GM21381 (cell line): ENCODE data around the gene HERPUD1.
A peak's percentile ranks its signal among the peaks of the same experiment; 100 is the strongest.
"Not testable (repeated sequence)": the region's sequence is repeated elsewhere in the genome, so short reads cannot be mapped to it uniquely, and the experiment has no call there.

Experiments
- ATAC-seq: cut with Tn5 transposase; IDR thresholded peaks from one replicate; pipeline ENCODE4 v1.9.1; 2021; ENCODE audit warnings: mild to moderate bottlenecking, moderate library complexity; ENCODE audit not compliant: unreplicated experiment

The HERPUD1 gene, protein sequence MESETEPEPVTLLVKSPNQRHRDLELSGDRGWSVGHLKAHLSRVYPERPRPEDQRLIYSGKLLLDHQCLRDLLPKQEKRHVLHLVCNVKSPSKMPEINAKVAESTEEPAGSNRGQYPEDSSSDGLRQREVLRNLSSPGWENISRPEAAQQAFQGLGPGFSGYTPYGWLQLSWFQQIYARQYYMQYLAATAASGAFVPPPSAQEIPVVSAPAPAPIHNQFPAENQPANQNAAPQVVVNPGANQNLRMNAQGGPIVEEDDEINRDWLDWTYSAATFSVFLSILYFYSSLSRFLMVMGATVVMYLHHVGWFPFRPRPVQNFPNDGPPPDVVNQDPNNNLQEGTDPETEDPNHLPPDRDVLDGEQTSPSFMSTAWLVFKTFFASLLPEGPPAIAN

DNA sequence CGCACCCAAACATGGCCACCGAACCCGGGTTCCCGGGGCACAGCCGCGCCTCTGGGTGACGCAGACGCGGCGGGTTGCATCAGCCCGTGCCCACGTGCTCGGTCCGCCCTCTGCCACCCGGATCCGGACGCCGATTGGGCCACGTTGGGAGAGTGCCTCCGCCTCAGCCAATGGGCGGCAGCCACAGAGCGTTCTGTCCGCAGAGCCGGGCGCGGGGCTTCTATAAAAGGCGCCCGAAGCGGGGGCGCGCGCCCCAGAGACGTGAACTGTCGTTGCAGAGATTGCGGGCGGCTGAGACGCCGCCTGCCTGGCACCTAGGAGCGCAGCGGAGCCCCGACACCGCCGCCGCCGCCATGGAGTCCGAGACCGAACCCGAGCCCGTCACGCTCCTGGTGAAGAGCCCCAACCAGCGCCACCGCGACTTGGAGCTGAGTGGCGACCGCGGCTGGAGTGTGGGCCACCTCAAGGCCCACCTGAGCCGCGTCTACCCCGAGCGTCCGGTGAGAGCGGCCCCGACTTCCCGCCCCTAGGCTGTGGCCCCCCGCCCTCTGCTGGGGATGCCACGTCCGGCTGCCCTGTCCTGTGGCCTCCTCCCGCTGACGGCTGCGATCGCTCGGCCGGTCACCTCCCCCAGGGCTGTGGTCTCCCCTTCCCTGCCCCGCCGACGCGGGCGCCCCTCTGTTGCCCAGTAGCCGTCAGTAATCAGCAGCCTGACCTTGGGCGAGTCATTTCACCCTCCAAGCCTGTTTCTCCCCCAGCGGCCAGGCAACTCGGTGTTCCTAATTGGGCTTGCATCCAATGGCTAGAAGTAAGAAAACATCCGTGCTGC lies at the start of gene HERPUD1:
Gene HERPUD1 (plus strand): TSS at position 251 of the 829 bp plus-strand sequence. CDS start 103 bp downstream, at position 354.
- peak; percentile 85 for ATAC-seq

DNA sequence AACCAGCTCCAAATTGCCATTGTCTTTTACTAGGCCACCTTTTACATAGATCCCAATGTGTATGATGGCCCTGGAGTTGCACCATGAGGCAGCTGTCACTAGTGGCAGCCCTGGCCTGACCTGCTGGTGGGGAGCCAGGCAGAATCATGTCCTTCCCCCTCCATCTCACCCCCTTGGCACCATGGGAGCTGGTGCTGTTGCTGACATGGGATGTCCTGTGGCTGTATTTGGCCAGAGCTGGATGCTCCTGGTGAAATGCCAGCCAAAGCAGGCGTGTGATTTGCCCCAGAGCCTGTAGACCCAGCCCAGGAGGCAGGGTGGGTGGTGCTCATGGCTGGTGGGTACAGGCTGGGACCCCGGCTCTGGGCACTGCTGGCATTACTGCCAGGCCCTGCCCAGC lies 48.4 kb upstream of the HERPUD1 start:
- ATAC-seq = no peak

DNA sequence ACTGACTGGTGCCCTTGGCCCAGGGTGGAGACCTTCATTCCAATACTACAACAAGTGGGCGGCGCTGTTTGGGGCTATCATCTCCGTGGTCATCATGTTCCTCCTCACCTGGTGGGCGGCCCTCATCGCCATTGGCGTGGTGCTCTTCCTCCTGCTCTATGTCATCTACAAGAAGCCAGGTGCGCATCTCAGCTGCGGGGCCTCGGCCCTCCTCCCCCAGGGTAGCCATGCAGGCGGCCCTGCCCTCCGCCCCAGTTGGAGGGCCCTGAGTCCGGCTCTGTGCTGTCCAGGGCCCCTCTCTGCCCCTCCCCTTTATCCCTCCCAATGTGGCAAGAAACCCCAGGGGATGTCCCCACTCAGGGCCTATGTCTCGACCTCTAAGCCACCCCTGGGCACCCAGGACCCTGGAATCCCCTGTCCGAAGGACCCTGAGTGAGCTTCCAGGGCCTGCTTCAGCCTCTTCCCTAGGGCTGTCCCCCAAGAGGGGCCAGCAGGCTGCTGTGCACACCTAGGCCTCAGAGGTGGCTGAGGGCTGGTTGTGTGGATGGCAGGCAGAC lies 47.8 kb upstream of the HERPUD1 start:
- no peak for ATAC-seq

DNA sequence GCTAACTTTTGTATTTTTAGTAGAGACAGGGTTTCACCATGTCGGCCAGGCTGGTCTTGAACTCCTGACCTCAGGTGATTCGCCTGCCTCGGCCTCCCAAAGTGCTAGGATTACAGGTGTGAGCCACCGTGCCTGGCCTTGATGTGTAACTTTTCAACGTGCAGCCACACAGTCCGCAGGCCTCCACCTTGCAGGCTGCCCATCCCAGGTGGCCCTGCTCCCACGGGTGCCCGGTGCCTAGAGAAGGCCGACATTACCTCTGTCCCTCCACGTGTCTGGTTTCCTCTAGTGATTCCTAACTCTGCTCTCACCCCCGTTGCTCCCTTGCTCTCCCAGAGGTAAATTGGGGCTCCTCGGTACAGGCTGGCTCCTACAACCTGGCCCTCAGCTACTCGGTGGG lies 47.0 kb upstream of the HERPUD1 start:
- not testable (repeated sequence) for ATAC-seq

DNA sequence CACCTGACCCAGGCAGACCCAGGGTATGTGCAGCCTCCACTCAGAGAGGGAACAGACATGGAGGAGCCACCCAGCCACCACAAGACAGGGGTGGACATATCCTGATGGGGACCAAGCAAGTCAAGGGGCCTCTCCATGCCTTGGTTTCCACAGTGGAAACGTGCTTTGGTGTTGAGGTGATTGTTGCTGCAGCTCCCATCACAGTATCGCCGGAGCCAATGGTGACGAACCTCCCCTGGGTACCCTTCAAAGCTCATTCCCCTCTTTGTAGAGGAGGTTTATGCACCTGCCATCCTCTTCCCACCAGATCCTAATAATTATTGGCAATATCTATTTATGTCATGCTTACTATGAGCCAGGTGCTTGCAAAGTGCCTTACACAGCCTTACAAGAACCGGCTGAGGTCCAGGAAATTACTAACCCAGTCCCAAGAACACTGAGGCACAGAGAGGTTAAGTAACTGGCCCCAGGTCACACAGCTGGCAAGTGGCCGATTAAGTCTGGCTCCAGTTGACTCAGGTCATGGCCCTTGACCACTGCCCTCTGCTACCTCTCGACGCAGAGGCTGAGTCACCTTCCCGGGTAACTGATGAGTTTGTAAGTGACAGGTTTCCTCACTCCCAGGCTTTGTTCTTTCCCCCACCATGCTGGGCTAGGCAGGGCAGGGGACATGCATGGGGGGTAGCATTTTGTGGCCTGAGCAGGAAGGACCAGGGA lies 46.3 kb upstream of the HERPUD1 start:
- ATAC-seq = no peak

DNA sequence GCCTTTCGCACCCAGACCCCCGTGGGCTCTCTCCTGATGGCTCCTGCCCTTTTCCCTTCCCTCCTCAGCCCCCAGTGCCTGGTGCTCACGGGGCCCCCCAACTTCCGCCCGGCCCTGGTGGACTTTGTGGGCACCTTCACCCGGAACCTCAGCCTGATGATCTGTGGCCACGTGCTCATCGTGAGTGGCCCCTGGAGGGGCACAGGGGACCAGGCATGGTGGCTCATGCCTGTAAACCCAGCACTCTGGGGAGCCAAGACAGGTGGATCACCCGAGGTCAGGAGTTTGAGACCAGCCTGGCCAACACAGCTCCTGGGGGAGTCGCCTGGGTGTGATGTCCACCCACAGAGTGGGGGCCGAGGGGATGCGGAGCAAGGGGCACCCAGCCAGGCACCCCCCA lies 45.6 kb upstream of the HERPUD1 start:
- no peak for ATAC-seq

DNA sequence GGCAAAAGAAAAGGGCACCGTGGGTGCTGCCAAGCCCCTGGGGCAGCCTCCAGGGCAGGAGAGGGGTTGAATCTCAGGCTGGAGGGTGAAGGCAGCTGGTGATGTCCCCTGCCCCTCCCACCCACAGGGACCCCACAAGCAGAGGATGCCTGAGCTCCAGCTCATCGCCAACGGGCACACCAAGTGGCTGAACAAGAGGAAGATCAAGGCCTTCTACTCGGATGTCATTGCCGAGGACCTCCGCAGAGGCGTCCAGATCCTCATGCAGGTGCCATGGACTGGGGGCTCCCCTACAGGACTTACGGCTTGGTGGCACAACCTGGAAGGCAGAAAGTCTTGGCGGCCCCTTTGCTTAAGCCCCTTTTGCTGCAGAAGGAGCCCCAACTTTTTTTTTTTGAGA lies 45.1 kb upstream of the HERPUD1 start:
- ATAC-seq = no peak

DNA sequence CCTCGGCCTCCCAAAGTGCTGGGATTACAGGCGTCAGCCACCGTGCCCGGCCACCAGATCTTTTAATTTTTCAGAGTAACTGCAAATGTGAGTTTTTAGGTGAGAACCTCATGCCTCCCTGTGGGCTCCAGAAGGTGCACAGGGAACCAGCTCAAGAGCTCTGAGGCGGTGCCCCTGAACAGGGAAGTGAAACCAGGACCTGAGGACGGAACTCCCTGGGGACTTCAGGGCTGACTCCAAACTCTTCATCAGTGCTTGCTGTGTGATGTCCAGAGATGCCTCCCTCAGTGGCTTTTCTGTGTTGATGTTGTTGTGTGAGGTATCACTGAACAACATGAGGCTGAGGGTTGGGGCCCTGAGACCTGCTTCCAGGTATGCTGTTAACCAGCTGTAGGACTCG lies 43.1 kb upstream of the HERPUD1 start:
- no peak for ATAC-seq

DNA sequence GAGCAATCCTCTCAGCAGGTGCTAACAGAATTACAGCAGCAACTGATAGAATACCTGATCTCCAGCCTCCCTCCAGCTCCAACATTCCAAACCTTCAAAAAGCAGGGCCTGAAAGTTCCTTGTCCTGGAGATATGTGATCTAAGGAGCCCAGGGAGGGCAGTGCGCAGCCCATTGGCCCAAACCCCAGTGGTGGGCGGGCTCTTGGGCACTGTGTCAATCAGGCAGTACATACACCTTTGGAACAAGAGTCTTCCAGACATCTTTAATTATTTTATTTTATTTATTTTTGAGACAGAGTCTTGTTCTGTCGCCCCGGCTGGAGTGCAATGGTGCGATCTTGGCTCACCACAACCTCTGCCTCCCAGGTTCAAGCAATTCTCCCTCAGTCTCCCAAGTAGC lies 42.7 kb upstream of the HERPUD1 start:
- no peak for ATAC-seq

DNA sequence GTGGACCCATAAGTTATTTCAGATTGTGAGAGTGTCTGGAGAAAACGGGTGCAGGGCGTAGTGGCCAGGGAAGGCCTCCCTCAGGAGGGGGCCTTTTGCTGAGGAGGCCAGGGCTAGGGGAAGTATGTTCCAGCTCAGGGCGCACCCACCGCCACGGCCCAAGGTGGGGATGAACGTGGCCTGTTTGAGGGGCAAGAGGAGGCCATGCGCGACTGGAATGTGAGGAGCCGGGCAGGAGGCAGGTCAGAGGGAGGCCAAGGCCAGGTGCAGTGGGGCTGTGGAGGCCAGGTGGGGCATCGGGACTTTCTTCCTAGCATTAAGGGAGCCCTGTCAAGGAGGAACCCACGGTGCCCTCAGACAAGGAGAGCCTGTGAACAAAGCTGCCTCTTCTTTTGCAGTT lies 40.3 kb upstream of the HERPUD1 start:
- ATAC-seq = no peak

DNA sequence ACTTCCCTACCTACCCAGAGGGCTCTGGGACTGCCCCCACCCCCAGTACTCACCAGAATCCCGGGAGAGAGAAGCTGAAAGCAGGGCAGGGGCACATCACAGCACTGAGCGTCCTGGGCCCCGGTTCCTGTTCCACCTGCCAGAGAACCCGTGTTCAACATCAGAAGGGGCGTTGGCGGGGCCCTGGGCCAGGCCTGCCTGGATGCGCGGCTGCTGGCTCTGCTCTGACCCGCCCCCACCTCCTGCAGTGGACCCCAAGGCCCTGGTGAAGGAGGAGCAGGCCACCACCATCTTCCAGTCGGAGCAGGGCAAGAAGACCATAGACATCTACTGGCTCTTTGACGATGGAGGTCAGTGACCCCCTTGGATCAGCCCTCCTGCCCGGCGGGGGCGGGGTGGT lies 39.2 kb upstream of the HERPUD1 start:
- ATAC-seq = no peak

DNA sequence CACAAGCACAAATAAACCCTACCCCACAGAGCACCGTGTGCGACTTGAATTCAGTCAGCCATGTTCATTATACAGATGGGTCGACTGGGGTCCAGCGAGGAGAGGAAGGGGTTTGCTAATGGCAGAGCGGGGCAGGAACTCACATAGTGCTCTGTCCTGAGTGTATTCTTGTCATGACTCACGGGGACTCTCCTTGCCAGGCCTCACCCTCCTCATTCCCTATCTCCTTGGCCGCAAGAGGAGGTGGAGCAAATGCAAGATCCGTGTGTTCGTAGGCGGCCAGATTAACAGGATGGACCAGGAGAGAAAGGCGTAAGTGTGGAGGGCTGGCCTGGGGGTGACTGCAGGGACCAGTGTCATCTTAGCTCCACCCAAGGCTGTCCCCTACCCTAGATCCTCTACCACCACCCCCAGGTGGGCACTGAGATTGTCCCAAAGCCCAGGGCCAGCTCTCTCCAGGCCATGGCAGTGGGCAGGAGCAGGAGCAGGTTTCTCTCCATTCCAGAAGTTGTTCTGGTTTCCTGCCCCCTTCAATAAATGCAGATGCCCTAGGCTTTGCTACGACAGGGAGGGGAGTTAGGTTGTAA lies 37.5 kb upstream of the HERPUD1 start:
- ATAC-seq = no peak

DNA sequence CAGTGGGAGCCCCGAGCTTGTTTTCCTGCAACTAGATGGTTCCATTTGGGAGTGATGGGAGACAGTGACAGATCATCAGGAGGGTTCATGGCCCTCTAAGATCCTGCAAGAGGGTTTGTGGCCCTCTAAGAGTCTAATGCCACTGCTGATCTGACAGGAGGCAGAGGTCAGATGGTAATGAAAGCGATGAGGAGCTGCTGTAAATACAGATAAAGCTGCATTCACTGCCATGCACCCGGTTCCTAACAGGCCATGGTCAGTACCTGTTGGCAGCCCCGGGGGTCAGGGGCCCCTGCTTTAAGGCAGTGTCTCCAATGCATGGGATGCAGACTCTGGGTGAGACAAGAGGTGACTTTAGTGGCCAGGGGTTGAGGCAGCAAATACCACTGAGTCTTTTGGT lies 36.1 kb upstream of the HERPUD1 start:
- ATAC-seq = no peak

DNA sequence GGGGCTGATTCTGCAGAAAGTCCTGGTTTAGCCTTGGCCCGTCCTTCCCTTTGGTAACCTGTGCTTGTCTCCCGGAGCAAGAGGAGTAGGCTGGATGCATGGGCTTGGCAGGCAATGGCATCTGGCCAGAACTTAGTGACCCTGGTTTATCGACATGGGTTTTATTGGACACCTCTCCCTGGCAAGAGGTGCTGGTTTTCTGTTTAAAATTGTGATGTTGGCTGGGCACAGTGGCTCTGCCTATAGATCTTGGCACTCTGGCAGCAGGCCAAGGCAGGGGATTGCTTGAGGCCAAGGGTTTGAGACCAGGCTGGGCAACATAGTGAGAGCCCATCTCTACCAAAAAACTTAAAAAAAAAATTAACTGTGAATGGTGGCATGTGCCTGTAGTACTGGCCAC lies 35.7 kb upstream of the HERPUD1 start:
- no peak for ATAC-seq

DNA sequence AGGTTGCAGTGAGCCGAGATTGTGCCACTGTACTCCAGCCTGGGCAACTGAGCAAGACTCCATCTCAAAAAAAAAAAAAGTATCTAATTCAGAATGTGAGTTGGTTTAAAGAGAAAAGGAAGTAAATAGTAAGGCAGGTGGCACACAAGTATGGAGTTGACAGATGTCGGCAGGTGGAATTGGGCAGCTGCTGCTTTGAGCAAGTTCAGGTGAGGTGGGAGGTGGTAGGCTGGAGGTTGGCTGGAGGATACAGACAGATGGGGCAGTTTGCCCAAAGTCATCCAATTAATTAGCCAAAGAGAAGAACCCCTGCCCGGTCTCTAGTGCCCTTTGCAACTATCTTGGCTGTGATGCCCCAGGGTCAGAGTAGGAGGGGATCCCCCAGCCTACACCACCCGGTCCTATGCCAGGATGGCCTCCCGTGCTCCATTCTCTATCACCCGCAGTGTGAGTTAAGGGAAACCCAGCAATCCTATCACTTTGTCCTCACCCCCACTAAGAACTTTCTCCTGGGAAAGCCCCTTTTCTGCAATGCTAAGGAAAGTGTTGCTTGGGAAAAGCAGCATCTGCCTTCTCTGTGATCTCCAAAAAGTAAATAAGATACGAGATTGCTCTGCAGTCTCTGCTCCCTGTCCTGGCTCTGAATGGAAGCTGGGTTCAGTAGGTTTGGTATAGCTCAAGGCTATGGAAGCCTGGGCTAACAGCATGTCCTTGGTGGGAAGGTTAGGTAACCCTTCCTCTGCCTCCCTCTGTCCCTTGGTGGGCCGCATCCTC lies 34.7 kb upstream of the HERPUD1 start:
- no peak for ATAC-seq

DNA sequence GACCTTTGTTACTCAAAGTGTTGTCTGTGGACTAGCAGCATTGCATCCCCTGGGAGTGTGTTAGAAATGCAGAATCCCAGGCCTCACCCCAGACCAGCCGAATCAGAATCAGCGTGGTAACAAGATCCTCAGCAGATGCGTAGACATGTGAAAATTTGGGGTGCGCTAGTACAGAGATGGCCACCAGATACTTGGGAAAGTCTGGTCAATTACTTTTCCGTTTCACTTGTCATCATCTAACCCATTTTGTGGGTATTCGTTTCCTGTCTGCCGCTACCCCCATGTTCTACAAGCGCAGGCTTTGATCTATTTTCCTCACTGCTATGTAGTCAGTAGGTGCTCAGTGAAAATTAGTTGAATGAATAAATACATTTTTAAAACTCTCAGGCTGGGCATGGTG lies 33.1 kb upstream of the HERPUD1 start:
- ATAC-seq = no peak

DNA sequence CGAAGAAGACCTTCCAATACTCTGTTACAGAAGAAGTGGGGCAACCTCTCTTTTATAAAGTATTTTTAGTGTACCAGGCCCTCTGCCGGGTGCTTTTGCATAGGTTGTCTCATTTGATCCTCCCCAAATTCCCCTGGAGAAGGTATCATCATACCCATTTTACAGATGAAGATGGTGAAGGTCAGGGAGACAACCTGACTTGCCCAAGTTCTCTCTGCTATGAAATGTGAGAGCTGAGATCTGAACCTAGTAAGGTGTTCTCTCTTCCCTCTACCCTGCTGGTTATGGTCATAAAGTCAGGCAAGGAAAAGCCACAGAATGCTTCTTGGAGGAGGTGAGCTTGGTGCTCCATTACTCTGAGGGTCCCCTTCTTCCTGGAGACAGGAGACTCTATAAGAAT lies 28.1 kb upstream of the HERPUD1 start:
- no peak for ATAC-seq

DNA sequence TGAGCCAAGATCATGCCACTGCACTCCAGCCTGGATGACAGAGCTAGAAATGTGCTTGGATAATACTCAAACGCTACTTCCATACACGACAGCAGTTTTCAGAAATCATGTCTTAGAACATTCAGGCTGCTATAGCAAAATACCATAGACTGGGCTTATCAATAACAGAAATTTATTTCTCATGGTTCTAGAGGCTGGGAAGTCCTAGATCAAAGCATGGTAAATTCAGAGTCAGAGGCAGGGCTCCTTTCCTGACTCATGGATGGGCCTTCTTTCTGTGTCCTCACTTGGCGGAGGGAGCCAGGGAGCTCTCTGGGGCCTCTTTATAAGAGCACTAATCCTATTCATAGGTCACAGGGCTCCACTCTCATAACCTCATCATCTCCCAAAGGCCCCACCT lies 24.5 kb upstream of the HERPUD1 start:
- ATAC-seq = no peak

DNA sequence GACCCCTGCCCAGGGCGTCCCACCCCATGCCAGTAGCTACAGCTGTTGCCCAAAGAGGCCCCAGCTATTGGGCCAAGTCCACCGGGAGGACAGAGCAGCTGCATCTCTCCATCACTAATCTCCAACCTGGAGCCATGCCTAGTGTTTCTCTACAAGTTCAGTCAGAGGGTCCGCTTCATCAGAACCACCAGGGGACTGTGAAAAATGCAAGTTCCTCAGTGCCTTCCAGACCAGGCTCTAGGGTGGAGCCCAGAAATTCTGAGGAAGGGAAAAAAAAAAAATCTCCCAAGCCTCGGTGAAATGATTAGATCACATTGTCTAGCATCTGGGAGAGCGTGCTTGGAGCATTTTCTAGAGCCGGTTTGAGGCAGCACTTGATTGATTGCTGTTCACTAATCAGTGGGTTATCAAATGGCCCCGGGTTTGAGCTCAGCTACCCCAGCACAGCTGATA lies 22.4 kb upstream of the HERPUD1 start:
- ATAC-seq = no peak

DNA sequence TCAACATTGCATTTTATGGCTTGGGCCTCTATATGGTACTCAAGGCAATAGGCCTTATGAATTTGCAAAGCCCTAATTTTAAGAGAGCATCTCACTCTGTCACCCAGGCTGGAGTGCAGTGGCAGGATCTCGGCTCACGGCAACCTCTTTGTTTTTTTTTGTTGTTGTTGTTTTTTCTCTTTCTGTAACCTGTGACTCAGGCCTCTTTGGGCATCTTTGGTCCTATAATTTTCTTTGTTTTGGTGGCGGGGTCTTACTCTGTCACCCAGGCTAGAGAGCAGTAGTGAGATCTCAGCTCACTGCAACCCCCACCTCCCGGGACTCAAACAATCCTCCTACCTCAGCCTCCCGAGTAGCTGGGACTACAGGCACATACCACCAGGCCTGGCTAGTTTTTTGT lies 21.8 kb upstream of the HERPUD1 start:
- no peak for ATAC-seq
